GM12872 (cell line): ENCODE results near the gene ZNF512.

Experiments
- TF ChIP-seq, protein P1 (sequence below): IDR thresholded peaks from 3 replicates; pipeline ENCODE4 v1.5.1; 2011; ENCODE audit warnings: low read depth, mild to moderate bottlenecking, low read length, moderate library complexity; ENCODE audit not compliant: insufficient read depth

ZNF512 gene

DNA sequence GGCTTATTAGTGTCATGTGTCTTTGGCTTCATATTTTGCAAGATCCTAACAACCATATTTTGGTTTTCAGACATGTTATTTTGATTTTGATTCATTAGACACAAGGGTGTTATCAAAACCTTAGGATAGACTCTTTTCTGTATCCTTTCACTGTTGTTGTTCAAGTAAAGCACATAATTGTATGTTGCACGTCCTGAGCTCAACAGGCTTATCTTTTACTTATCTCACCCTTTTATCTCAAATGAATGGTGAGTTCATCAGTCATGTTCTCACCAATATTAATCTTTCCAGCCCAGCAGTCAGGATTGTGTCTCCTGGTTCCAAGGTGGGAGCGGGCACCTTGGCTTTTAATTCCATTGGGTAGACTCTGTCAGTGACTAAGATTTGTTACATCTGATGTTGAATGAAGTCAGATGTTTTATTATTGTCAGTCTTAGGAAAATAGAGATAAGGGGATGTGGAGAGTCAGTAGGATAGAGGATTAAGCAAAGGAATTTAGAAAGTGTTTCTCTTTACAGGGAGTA, 57.9 kb downstream of the ZNF512 start:
- TF ChIP-seq, protein P1, sequence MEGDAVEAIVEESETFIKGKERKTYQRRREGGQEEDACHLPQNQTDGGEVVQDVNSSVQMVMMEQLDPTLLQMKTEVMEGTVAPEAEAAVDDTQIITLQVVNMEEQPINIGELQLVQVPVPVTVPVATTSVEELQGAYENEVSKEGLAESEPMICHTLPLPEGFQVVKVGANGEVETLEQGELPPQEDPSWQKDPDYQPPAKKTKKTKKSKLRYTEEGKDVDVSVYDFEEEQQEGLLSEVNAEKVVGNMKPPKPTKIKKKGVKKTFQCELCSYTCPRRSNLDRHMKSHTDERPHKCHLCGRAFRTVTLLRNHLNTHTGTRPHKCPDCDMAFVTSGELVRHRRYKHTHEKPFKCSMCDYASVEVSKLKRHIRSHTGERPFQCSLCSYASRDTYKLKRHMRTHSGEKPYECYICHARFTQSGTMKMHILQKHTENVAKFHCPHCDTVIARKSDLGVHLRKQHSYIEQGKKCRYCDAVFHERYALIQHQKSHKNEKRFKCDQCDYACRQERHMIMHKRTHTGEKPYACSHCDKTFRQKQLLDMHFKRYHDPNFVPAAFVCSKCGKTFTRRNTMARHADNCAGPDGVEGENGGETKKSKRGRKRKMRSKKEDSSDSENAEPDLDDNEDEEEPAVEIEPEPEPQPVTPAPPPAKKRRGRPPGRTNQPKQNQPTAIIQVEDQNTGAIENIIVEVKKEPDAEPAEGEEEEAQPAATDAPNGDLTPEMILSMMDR: no peak

DNA sequence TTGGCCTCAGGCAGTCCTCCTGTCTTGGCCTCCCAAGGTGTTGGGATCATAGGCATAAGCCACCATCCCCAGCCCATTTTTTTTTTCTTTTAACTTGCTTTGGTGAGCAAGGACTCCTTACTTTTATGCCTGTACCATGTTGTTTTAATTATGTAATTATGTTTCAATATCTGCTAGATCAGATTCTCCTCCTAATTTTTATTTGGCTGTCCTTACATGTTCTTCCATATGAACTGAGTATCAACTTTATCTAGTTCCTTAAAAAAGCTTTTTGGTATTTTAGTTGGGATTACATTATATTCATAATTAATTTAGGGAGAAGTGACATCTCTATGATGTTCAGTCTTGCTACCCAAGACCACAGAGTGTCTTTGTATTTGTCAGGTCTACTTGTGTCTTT, 62.4 kb downstream of the ZNF512 start:
- TF ChIP-seq, protein P1: no peak

DNA sequence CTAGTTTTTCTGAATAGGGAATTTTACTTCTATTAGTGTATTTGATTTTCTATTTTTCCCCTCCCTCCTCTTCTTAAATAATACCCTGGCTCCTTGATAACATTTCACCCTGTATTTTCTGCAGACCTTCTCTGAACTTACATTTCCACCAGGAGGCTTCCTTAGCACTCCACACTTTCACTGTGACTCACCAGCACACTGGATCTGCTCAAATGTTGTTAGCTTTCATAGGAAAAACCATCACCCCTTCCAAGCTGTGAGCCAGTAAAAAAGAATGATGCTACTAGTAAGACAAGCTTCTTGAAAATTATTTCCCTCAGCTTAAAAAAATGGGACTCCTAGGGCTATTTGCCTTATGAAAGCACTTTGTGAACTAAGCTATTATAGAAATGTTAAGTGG, 64.4 kb downstream of the ZNF512 start:
- TF ChIP-seq, protein P1: no peak

DNA sequence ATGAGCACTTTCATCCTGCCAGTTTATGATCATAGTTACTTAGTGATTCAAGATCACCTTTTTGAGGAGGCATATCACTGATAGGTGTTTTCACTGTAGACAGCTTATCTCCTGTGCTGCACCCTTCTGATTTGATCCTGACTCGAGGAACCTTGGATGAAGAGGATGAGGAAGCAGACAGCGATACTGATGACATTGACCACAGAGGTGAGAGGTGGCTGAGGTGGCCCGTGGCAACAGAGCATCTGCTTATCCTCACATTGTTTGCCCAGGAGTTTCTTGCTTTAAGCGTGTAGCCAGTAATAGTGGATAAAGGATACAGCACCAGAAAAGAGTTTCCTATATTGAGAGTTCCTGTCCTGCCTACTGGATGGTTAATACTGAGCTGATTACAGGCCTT, 64.9 kb downstream of the ZNF512 start:
- TF ChIP-seq, protein P1: no peak

DNA sequence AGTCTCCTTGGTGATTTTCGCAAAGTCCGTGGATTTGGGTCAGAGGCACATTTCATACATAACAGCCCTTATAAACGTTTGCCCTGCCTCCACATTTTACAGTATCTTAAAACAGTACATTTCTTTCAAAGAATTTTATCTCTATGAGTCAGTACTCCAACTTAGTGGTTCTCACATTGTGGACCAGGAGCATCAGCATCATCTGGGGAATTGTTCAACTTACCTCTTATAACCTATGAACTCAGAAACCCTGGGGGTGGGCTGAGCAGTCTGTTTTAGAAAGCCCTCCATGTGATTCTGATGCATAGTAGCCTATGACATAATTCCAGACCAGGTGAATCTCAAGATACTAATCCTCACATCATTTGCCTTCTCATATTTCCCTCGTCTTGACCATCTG, 68.2 kb downstream of the ZNF512 start:
- TF ChIP-seq, protein P1: no peak

DNA sequence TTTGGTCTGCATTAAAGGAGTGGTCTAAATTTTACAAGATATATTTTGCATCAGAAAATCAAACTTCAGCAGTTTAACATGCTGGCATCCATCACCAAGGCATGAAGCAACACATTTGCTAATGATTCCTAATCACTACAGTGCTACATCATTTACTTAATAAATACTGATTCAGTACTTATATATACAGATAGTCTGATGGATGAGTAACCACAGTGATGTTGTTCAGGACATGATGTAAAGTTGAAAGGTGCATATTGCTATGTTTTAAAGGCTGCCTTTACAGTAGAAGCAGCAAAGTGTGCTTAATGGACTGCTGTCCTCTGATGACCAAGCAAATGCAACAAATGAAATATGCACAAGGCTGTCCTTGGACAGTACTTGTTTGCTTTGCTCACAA, 69.5 kb downstream of the ZNF512 start:
- TF ChIP-seq, protein P1: no peak

DNA sequence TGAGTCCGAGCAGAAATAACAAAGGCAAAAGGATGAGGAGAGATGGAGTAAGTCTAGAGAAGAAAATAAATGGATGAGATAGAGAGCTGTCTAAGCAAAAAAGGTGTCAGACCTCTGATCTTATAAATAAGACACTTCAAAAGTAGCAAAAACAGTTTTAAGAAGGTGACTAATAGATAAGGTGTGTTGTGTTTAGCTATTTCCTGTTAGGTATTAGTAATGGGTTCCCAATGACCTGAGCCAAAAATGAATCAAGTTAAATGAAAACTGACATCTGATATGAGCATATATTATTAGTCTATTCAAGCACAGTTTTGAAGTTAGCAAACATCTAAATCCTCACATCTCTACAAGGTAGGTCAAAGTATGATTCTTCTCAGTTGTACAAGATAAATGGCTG, 69.9 kb downstream of the ZNF512 start:
- TF ChIP-seq, protein P1: no peak

DNA sequence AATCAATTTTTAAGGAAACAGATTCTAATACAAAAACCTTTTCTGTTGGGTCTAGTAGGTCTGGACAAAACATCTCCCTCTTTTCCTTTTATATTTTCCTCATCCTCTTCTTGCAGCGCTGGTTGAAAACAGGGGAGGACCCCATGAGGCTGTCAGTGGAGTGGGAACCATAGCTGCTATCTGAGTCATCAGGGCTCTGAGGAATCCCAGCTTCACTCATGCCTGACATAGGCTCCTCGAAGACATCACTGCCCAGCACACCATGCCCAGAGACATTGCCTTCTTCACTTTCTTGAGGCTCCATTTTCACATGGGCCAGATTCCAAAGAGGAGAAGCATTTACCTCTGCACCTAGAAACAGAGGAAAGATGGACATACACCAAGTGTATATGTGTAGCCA, 70.6 kb downstream of the ZNF512 start:
- TF ChIP-seq, protein P1: no peak
